GM19463 (cell line): Measurements from ENCODE around the gene CCDC69.
"Not testable (repeated sequence)": the region's sequence is repeated elsewhere in the genome, so short reads cannot be mapped to it uniquely, and the experiment has no call there.

Experiments used
- ATAC-seq: cut with Tn5 transposase; IDR thresholded peaks from one replicate; pipeline ENCODE4 v1.9.1; 2021; ENCODE audit warnings: mild to moderate bottlenecking, moderate library complexity; ENCODE audit not compliant: unreplicated experiment

CCDC69 gene, protein sequence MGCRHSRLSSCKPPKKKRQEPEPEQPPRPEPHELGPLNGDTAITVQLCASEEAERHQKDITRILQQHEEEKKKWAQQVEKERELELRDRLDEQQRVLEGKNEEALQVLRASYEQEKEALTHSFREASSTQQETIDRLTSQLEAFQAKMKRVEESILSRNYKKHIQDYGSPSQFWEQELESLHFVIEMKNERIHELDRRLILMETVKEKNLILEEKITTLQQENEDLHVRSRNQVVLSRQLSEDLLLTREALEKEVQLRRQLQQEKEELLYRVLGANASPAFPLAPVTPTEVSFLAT

DNA sequence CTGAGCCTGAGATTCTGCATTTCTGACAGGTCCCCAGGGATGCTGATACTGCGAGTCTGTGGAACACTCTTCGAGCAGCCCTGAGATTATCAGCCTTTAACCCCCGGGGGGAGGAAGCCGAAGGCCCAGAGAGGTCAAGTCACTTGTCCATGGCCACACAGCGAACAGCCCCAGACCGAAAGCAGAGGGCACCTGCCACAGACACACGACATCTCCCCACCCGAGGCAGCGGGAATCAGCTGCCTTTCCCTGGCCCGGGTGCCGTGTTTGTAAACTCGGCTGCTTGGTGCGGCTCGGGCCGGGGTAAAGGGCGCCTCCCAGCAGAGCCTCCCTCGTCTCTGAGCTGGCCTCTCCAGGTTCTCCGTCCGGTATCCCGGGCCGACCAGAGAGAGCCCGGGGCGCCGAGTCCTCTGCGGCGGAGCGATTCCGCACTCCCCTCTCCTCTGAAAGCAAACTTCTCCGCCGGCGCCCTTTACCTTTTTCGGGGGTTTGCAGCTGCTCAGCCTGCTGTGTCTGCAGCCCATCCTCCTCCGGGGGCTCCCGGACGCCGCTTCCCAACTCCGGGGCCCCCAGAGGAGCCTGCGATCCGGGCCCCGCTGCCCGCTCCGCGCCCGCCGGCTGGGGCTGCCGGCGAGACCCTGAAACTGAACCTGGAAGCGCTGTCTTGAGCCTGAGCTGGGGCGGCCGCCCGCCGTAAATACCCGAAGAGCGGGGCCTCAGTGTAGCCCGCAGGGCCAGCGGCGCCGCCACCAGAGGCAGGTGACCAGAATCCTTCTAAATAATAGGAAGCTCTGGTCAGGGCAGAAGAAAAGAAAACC, at the start of gene CCDC69:
Gene CCDC69 (minus strand): TSS at position 646 of the 818 bp plus-strand sequence. CDS start 122 bp downstream, at position 524.
- ATAC-seq = peak; percentile 71

DNA sequence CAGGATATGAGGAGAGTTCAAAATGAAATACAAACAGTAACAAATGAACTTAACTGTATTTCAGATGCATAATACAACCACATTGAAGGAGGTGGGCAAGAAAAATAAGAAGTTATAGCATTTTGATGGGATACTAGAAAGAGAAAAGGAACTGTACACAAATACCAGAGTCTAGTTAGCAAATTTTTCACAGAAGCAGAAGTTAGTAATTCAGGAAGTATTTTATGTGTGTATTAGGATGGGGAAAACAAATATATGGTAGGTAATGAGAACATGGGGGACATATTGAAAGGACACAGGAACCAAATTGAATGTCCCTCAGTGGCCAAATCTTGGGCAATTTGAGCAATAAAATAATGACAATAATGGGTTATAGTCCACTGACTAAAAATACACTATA, 47.4 kb upstream of the CCDC69 start:
- ATAC-seq = no peak

DNA sequence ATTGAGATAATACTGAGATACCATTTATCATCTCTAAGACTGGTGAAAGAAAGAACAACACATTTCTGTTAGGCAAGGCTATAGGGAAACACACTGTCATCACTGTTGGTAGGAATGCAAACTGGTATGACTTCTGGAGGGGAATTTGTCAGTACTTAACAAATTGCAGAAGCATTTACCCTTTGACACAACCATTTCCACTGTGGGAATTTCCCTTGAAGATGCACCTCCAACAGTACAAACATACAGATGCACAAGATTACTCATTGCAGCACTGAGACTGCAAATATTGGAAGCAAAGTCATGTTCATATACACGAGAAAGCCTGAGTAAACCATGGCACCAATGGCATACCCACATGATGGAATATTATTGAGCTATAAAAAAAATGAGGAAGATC, 46.7 kb upstream of the CCDC69 start:
- ATAC-seq = peak; percentile 96

DNA sequence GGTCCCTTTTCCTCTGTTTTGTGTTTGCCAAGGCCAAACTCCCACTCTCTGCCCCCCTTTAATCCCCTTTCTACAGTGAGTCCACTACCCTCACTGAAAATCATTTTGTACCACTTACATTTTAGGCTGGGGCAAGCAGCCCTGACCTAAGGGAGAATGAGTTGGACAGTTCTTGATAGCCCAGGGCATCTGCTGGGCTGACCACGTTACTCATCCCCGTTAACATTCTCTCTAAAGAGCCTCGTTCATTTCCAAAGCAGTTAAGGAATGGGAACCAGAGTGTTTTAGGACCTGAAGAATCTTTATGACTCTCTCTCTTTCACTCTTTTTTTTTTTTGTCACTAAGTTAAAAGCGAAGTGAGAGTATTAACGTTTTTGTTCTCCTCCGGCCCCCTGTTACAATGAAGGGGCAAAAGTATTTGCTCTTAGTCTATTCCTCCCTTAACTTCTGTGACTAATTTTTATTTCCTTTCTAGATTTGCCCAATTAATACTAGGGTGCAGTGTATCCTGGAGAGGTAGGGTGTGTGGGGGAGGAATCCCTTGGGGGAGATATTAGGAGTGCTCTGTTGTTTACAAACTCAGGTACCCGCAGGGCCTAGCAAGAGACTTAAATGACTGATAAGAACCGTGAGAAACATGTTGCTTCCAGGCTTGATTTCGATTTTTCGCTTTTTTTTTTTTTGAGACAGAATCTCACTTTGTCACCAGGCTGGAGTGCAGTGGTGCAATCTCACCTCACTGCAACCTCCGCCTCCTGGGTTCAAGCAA, 43.8 kb upstream of the CCDC69 start:
- no peak for ATAC-seq

DNA sequence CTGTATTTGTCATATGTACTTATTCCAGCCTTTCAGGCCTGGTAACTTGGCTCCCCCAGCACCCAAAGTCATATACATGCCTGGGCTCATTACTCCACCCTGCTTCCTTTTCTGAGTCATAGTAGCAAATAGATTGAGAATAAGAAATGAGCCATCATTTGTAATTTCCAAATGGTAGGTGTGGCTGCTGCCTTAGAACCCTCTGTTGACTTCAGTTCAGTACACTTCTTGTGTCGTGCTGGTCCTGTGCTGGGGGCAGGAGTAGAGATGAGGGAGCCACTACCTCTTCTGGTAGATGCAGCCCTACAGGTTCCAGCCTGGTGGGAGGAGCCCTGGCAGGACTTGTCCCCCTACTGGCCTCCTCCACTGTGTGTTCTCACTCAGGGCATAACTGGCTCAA, 40.2 kb upstream of the CCDC69 start:
- peak; percentile 73 for ATAC-seq

DNA sequence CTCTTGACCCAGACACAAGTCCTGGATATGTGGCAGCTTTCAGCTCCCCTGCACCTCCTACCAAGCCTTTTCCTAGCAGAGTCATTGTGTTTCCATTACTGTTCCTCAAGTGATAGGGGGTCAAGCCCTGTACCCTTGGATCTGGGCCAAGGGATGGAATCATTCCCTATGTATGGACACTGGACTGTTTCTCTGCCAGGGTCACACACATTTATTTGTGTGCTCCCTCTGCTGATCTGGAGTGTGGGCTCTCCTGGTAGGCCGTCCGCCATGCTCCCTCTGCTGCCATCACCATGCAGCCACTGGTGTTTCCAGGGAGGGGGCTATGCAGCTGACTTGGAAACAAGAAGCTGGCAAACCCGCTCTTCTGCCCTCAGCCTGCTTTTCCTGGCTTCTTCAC, 38.6 kb upstream of the CCDC69 start:
- ATAC-seq = no peak

DNA sequence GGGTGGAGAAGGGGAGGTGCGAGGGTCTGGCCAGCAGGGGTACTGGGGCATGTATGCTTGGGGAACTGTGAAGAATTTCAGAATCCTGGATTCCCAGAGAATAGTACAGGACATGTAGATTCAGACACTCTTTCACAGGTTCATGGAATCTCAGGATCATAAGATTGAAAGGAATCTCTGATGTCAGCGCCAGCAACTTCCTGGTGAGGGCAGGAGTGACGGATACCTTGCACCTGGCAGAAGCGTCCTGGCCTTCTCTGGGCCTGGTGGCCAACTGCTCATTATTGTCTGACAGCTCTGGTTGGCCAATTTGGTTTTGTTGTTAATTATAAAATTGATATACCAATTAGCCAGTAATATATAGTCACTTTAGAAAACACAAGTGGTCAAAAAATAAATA, 36.0 kb upstream of the CCDC69 start:
- no peak for ATAC-seq

DNA sequence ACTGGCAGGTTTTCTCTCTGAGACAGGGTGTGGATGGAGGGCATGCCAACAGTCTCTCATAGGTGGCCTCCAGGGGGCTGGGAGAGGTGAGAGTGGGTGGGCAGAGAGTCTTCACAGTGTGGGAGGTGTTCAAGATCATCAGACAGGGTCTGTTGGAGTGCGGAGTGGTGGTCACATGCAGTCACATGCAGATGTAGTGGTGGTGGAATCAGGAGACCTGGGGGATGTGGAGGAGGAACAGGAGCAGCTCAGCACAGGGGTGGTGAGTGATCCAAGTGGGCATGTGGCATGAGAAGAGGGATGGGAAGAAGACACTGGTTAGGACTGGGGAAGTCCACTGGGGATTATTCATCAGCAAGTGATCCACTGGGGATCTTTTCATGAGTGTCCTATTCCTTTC, 34.9 kb upstream of the CCDC69 start:
- no peak for ATAC-seq

DNA sequence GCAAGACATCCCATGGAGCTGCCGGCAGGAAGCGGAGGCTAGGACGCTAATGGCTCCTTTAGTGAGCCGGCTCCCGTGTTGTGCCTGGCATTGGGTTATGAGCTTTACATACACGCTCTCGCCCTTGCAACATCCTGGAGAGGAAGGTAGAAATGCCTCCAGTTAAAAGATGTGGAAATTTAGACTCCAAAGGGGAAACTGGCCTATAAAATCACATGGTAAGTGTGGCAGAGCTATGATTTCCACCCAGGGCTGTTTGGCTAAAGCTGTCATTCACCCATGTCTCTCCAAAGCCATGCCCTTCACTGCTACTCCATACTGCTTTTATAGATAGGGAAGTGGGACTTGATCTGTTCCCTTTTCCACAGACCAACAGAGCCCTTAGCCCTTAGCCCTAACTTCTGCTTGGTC, 34.3 kb upstream of the CCDC69 start:
- no peak for ATAC-seq

DNA sequence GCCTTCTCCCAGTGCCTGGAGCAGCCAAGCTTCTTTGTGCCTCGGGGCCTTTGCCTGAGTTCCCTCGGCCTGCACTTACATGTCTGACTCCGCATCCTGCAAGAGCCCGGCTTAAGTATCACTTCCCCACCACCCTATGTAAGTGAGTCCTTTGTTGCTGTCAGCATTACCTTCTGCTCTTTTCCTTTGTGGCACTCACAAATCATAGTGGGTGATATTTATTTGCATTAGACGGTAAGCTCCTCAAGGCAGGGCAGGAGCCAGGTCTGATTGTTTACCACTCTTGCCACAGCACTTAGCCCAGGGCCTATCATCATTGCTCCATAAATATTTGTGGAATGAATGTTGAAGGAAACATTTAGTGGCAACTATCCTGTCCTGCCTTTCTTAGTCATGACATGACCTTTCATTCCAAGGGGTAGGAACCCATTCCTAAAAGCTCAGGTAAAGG, 33.9 kb upstream of the CCDC69 start:
- peak; percentile 18 for ATAC-seq

DNA sequence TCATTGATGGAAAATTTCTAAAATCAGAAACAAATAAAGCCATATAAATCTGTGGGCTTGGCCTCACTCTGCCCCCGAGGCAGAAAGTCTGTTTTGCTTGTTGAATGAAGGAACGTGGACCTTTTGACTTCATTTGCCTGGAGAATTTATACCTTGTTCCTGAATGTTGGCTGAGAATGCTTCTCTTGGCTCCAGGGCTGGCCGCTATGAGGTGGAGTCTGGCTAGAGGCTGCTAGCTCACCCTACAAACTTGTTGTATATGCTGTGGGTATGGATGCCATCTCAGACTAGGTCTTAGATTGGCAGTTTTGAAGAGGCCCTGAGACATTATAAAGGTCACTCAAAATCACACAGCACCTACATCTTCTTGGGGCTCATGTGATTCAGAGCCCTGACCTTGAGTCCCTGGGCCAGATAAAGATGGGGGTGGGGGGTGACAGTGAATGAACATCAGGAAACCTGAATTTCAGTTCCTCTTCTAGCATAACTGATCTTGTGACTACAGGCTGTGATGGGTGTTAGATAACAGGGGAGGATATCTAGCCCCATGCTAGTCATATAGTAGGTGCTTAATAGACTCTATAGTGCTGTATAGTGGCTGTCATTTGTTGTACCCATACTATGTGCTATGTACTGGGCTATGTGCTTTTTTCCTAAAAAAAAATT, 31.9 kb upstream of the CCDC69 start:
- ATAC-seq = peak; percentile 33

DNA sequence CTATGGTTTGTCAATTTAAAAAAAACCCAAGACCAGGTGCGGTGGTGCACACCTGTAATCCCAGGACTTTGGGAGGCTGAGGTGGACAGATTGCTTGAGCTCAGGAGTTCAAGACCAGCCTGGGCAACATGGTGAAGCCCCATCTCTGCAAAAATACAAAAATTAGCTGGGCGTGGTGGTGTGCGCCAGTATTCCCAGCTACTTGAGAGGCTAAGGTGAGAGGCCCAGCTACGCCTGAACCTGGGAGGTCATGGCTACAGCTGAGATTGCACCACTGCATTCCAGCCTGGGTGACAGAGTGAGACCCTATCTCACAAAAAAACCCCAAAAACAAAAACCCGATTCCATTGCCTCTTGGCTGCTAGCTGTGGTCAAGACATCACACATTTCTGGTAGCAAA, 31.1 kb upstream of the CCDC69 start:
- ATAC-seq = not testable (repeated sequence)

DNA sequence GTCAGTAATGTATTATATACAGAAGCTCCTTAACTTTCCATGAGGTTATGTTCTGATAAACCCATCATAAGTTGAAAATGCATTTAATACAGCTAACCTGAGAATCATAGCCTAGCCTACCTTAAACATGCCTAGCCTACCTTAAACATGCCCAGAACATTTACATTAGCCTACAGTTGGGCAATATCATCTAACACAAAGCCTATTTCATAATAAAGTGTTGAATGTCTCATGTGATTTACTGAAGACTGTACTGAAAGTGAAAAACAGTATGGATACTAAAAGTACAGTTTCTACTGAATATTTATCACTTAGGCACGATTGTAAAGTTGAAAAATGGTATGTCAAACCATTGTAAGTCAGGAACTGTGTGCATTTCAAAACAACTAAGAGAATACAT, 30.7 kb upstream of the CCDC69 start:
- ATAC-seq = no peak

DNA sequence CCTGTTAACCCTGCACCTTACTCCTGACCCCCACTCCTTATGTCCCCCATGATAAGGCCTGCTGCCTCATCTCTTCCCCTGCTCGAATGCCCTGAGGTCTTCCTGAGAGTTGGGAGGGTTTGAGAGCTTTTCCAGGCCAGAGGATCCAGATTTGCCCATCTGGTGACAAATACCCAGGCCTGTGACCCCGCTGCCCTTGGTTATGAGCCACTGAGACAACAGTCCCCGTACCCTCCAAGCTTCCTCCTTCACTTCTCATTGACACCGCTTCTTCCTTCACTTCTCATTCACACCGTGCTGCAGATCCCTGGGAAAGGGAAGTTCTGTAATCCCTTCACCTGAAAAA, 29.7 kb upstream of the CCDC69 start:
- ATAC-seq = no peak

DNA sequence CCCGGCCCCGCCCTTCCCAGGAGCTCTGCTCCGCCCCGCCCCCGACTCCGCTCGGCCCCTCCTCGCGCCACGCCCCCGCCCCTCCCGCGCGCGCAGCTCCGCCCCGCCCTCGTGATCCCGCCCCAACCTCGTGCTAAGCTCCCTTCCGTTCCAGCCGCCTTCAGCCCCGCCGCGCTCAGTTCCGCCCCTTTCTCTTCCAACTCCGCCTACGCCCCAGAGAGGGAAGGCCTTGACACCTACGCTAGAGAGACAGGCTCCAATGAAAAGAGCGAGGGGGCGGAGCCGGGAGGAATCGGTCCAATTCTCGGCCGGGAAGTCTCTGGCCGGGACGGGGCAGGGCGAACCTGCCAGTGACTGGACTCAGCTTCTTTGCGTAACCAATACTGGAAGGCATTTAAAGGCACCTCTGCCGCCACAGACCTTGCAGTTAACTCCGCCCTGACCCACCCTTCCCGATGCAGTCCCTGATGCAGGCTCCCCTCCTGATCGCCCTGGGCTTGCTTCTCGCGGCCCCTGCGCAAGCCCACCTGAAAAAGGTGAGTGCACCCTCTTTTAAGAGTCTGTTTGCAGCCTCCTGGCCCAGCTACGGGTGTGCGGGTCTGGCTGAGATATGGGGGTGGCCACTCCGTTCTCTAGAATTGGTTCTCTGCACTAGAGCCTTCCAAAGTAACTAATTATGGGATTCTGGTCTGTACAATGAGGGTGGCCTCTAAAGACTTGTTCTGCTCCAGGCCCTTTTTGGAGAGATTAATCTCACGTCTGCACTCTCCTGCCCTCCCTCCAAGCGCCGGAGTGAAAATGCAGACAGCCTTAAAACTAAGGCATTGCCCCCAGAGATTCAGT, 29.1 kb upstream of the CCDC69 start, which contains the start of gene GM2A:
Gene GM2A (plus strand): TSS at position 424 of the 843 bp plus-strand sequence. CDS start 32 bp downstream, at position 456.
- ATAC-seq = peak; percentile 74

DNA sequence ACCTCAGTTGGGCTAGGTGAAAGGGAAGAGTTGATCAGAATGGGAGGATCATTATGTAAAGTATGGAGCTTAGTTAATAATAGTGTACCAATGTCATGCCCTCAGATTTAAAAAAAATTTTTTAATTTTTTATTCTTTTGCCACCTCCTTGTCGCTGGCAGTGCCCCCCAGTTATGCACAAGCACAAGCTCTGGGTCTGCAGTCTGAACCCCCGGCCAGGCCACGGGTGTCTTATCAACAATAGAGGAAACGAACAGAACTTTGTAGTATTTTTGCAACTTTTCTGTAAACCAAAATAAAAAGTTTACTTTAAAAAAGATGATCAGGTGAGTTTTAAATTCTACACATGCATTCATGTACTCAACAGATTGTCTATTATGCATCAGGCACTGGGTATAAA, 27.7 kb upstream of the CCDC69 start:
- no peak for ATAC-seq

DNA sequence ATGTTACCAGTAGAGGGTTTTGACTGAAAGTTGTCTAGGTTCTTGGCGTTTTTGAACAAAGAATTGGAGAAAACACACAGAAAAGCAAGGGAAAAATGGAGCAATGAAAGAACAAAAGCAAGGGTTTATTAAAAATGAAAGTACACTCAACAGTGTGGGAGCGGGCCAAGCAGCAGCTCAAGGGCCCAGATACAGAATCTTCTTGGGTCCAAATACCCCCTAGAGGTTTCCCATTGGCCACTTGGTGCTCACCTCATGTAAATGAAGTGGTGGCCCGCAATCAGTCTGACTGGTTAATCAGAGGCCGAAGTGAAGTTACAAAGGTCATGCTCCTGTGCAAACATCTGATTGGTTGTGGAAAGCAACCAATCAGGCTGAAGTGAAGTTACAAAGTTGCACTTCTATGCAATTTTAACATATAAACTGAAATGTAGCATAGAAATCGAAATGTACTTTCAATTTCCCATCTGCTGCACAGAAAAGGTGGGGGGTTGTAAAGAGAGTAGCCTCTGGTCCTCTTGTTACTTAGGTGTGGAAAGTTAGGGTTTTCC, 27.2 kb upstream of the CCDC69 start:
- ATAC-seq = no peak

DNA sequence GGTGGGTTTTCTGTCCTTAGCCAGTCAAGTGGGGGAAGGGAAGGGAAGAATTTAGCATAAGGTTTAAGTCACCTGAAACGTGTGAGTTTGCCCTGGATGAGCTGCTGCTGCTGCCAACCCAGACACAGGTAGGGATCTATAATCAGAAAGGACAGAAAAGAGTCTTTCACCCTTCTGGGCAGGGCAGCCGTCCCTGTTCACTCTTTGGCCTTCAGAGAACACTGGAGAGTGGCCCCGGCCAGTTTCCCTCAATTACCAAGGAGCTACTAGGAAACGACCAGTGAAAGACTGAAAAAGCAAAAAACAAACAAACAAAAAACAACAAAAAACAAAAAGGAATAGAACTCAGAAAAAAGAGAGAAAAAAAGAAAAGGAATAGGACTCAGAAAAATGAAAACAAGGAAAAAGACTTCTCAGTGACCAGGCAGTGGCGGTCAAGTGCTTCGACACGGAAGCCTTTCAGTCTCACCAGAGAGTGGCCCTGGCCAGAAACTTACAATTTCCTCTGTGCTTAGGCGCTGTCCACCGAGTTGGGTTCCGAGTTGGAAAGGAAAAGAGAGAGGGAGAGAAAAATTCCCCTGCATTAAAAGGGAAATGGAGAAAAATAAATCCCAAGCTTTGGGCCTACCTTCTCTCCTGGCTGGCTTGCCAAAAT, 26.6 kb upstream of the CCDC69 start:
- ATAC-seq = no peak

DNA sequence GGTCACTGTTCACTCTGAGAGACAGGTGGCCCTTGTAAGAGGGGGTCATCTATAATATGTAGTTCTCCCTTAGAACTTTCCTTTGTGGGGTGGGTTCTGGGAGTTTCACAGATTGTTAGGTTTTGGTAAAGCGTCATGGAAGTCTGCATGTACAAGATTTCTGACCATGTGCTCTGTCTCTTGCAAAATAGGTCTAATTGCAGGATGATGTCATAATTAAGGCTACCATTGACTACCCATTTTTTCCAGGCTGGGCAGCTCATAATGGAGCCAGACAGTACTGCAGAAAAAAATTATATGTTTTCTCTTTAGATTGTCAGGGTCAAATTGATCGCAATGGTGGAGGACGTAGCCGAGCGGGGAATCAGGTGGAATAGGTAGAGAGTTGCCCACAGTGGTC, 25.4 kb upstream of the CCDC69 start:
- ATAC-seq = no peak
